H1 (cell line): Measurements from ENCODE around the gene KRT81. TPM values are rescaled to one million over a fixed set of nuclear protein-coding genes. Genes with fewer than 3 reads are reported as not detected.

Experiments
- RXRA ChIP-seq: IDR thresholded peaks from 2 replicates; pipeline ENCODE4 v1.6.1; 2011; ENCODE audit warnings: low read depth, mild to moderate bottlenecking, low read length, moderate library complexity; ENCODE audit not compliant: insufficient read depth
- SP1 ChIP-seq: IDR thresholded peaks from 2 replicates; pipeline ENCODE4 v1.6.1; 2011; ENCODE audit warnings: low read depth, low read length
- polyA plus RNA-seq, 7 experiments: library from polyadenylated mRNA; depleted of rRNA in 3 of 7; stranded (reverse) in 5 of 7; unstranded in 2 of 7; fragments of >200 nt in 5 of 7; fragments of 200-250 nt in 2 of 7; gene quantifications; 1 replicate in 5 of 7; 2 replicates in 1 of 7; 4 replicates in 1 of 7; pipeline versions ENCODE4 v1.2.1 to v1.2.3, GENCODE V29; 2011 to 2013; ENCODE audit warnings: missing spikeins in 2 of 7, mixed read lengths in 2 of 7
- total RNA-seq: library from RNA; stranded (reverse); fragmentation: NEBNext Ultra II Directional; extraction: Animal tissue kit (Norgen Biotek cat#: 25700); gene quantifications from 2 replicates; pipeline ENCODE4 v1.2.1, GENCODE V29; 2021

KRT81 gene
- total and polyA plus RNA-seq, 2 of the 8 experiments (the other 6 are each of a cell fraction or from before 2014, with no cell fraction given): not detected

GRCh38 chr12:52267266-52267665 lies 24.1 kb downstream of the KRT81 start (continued):
- no peak for TF ChIP-seq RXRA
- TF ChIP-seq SP1: no peak
